RWPE2 (cell line): ENCODE results near the gene MDFI.

Experiments used
- ATAC-seq: fragments of 200-7000 bp; cut with Tn5 transposase; 3 replicates; pipeline ENCODE4 v1.9.1; 2021; ENCODE audit warnings: low read depth
- DNase-seq: peaks from one replicate; pipeline ENCODE4 v3.0.0-alpha.2; 2020; ENCODE audit warnings: low spot score
- H3K27ac ChIP-seq: fragments of 450-650 bp; 2 replicates; pipeline ENCODE4 v1.5.1; 2017; ENCODE audit warnings: mild to moderate bottlenecking; ENCODE audit not compliant: poor library complexity, severe bottlenecking
- H3K27me3 ChIP-seq: fragments of 250-450 bp; sonication (Bioruptor Pico); 2 replicates; pipeline ENCODE4 v1.5.1; 2021; ENCODE audit warnings: mild to moderate bottlenecking, moderate library complexity; ENCODE audit not compliant: insufficient read depth, poor library complexity, severe bottlenecking
- H3K36me3 ChIP-seq: fragments of 250-450 bp; sonication (Bioruptor Pico); 2 replicates; pipeline ENCODE4 v1.5.1; 2020; ENCODE audit warnings: low read depth, mild to moderate bottlenecking, moderate library complexity
- H3K4me1 ChIP-seq: fragments of 250-450 bp; sonication (Bioruptor Pico); 2 replicates; pipeline ENCODE4 v1.5.1; 2021; ENCODE audit warnings: mild to moderate bottlenecking, moderate library complexity; ENCODE audit not compliant: insufficient read depth, poor library complexity, severe bottlenecking
- H3K4me3 ChIP-seq: fragments of 250-450 bp; sonication (Bioruptor Pico); 2 replicates; pipeline ENCODE4 v1.5.1; 2021; ENCODE audit warnings: mild to moderate bottlenecking, moderate library complexity; ENCODE audit not compliant: severe bottlenecking
- H3K9me3 ChIP-seq: fragments of 250-450 bp; sonication (Bioruptor Pico); 2 replicates; pipeline ENCODE4 v1.5.1; 2021; ENCODE audit warnings: mild to moderate bottlenecking, moderate library complexity; ENCODE audit not compliant: severe bottlenecking
- TF ChIP-seq, protein P1 (sequence below): fragments of 450-650 bp; IDR thresholded peaks from one replicate; pipeline ENCODE4 v1.5.1; 2017; ENCODE audit warnings: mild to moderate bottlenecking, moderate library complexity; ENCODE audit not compliant: poor library complexity, severe bottlenecking

The MDFI gene

DNA sequence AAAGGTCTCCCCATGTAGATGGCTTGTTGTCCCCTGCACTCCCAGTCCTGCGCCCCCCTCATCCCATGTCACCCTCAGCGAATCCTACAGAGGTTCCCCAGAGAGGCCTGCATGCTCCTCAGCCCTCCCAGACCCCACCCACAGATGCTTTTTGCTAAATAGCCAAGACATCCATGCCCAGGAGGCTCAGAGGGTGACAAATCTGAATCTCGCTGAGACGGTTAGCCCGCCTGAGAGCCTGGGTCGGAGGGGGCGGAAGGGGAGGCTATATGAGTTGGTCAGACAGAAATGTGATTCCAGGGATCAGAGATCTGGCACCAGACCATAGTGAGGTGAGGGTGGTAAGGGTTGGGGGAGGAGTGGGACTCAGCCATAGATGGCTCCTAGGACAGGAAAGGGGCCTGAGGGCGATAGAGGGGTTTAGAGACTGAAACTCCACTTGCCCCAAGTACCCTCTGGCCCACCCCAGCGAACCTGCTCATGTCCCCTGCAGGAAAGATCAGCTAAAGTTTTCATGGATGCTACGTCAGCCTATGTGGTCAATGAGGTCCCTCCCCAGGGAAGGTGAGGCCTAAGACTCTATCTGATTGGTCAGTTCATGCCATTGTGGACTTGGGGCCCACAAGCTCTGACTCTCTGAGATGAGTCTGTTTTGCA, 63.9 kb downstream of the MDFI start:
- TF ChIP-seq, protein P1, sequence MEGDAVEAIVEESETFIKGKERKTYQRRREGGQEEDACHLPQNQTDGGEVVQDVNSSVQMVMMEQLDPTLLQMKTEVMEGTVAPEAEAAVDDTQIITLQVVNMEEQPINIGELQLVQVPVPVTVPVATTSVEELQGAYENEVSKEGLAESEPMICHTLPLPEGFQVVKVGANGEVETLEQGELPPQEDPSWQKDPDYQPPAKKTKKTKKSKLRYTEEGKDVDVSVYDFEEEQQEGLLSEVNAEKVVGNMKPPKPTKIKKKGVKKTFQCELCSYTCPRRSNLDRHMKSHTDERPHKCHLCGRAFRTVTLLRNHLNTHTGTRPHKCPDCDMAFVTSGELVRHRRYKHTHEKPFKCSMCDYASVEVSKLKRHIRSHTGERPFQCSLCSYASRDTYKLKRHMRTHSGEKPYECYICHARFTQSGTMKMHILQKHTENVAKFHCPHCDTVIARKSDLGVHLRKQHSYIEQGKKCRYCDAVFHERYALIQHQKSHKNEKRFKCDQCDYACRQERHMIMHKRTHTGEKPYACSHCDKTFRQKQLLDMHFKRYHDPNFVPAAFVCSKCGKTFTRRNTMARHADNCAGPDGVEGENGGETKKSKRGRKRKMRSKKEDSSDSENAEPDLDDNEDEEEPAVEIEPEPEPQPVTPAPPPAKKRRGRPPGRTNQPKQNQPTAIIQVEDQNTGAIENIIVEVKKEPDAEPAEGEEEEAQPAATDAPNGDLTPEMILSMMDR: no peak
- no peak overlapping the region for H3K27ac ChIP-seq
- peaks cover 10% of the 10 kb centered on the region for H3K4me1 ChIP-seq
- H3K4me3 ChIP-seq: no peak overlapping the region
- no peaks in the 10 kb centered on the region for H3K27me3 ChIP-seq
- H3K36me3 ChIP-seq: no peaks in the 10 kb centered on the region
- no peak for DNase-seq
- no peak for ATAC-seq
- H3K9me3 ChIP-seq: no peaks in the 10 kb centered on the region

DNA sequence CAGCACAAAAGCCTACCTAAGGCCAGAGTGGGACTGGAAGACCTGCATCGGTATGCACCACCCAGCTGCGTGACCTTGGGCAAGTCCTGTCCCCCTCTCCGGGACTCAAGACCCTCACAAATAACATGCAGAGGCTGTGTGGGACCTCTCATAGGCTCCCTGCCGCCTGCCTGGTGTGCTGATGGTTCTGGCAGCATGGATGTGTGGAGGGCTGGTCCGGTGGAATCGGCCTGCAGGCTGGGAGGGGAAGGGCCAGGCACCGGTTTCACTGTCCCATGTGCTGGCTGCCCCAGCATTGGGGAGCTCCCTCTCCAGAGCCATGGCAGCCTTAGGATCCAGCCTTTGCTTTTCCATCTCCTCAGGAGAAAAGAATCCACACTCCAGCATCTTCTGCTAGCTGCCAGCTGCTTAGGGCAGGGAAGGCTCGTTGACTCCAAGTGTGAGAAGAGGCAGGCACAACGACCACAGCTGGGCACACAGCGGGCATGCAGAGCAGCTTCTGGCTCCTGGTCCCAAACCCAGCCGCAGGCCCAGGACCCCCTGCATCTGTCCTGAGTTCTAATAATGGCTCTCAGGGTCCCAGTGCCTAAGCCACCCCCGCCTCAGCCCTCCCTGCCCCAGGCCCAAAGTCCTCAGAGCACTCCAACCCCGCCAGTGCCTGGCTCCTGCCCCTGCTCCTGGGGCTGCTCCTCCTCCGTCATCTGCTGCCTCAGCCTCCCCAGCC, 64.7 kb downstream of the MDFI start:
- no peaks in the 10 kb centered on the region for H3K27me3 ChIP-seq
- no peaks in the 10 kb centered on the region for H3K36me3 ChIP-seq
- DNase-seq (no peak), ATAC-seq (no peak)
- H3K4me3 ChIP-seq: no peak overlapping the region
- H3K9me3 ChIP-seq: no peaks in the 10 kb centered on the region
- H3K4me1 ChIP-seq: peaks cover 7% of the 10 kb centered on the region
- no peak overlapping the region for H3K27ac ChIP-seq
- TF ChIP-seq, protein P1: no peak
